Gastrocnemius medialis (tissue), 4 donors: ENCODE measurements around the gene OSTF1. TPM values are rescaled to one million over a fixed set of nuclear protein-coding genes. Genes with fewer than 3 reads are reported as not detected.

Source experiments
- ATAC-seq, 2 donors: fragments of 150-250 bp; one replicate each; pipeline ENCODE4 v1.9.1; 2016
- DNase-seq, 2 donors: peaks; one replicate each; pipeline ENCODE4 v3.0.0-alpha.2; 2019
- H3K27ac ChIP-seq, 4 donors: fragments of 200-600 bp; sonication (generic); 1 replicate in 1 of 4; 2 replicates in 3 of 4; pipeline ENCODE4 v1.5.1; 2016 to 2018; ENCODE audit warnings: mild to moderate bottlenecking in 2 of 4, moderate library complexity in 1 of 4
- H3K27me3 ChIP-seq, 3 donors: fragments of 200-600 bp; sonication (generic) in 2 of 3; 1 replicate in 1 of 3; 2 replicates in 2 of 3; pipeline versions ENCODE4 v1.5.1 to v1.6.0; 2016 to 2019; ENCODE audit warnings: mild to moderate bottlenecking in 1 of 3, moderate library complexity in 1 of 3
- H3K36me3 ChIP-seq, 2 donors: fragments of 200-600 bp; sonication (generic) in 1 of 2; one replicate each; pipeline ENCODE4 v1.5.1; 2017 to 2018
- H3K4me1 ChIP-seq, 2 donors: fragments of 200-600 bp; sonication (generic) in 1 of 2; one replicate each; pipeline ENCODE4 v1.5.1; 2016 to 2017; ENCODE audit warnings: mild to moderate bottlenecking in 2 of 2
- H3K4me3 ChIP-seq, 4 donors: fragments of 200-600 bp; sonication (generic) in 3 of 4; 1 replicate in 1 of 4; 2 replicates in 3 of 4; pipeline ENCODE4 v1.5.1; 2016 to 2019; ENCODE audit warnings: mild to moderate bottlenecking in 2 of 4
- H3K9me3 ChIP-seq, 3 donors: fragments of 200-600 bp; sonication (generic) in 2 of 3; 1 replicate in 1 of 3; 2 replicates in 2 of 3; pipeline ENCODE4 v1.5.1; 2016 to 2019
- CTCF ChIP-seq, 5 experiments: fragments of 450-650 bp in 3 of 5; fragments of 200-600 bp in 2 of 5; sonication (generic) in 2 of 5; IDR thresholded peaks in 4 of 5; conservative IDR thresholded peaks in 1 of 5; 1 replicate in 4 of 5; 2 replicates in 1 of 5; pipeline ENCODE4 v1.5.1; 2016 to 2019; ENCODE audit warnings: antibody characterized with exemption in 5 of 5, mild to moderate bottlenecking in 3 of 5, moderate library complexity in 3 of 5
- POLR2A ChIP-seq, 2 donors: fragments of 450-650 bp; IDR thresholded peaks; one replicate each; pipeline ENCODE4 v1.6.1; 2017; ENCODE audit warnings: antibody characterized with exemption in 2 of 2, mild to moderate bottlenecking in 2 of 2, moderate library complexity in 2 of 2
- in situ Hi-C, 4 donors: fragments of 200-750 bp; cut with MboI; loops; one replicate each; pipeline versions ENCODE4 v1.15.0 to v1.8.0; 2017; ENCODE audit warnings: low sequenced_read_pairs in 4 of 4
- intact Hi-C: fragments of 100-400 bp; cut with DNase I; formaldehyde crosslinking; loops from one replicate; pipeline ENCODE4 v1.15.1; 2023; ENCODE audit warnings: low total_unique reads
- total RNA-seq, 4 donors: library from RNA; depleted of rRNA; stranded (reverse); fragments of >200 nt; gene quantifications; one replicate each; pipeline versions ENCODE4 v1.1.0 to v1.2.3, GENCODE V29; 2016

OSTF1 gene
- total RNA-seq, 4 donors from 2014 or later: 5.2 to 9.8 (median 6.2) TPM

- no peak overlapping the region for H3K4me3 ChIP-seq
- TF ChIP-seq CTCF (IDR thresholded peaks at IDR 0.05 in 4 of 5, conservative IDR thresholded peaks at IDR 0.05 in 1 of 5): no peak
- H3K27ac ChIP-seq: no peak overlapping the region
- H3K27me3 ChIP-seq: no peaks in the 10 kb centered on the region
- ATAC-seq: no peak
- H3K36me3 ChIP-seq: no peaks in the 10 kb centered on the region
- in situ Hi-C loops: no loop called here
- no peaks in the 10 kb centered on the region for H3K4me1 ChIP-seq
- intact Hi-C loops: no loop called here
- H3K9me3 ChIP-seq: no peaks in the 10 kb centered on the region
- DNase-seq: no peak
Measured at GRCh38 chr9:75121914-75122558, 33.7 kb downstream of the OSTF1 start.

DNA sequence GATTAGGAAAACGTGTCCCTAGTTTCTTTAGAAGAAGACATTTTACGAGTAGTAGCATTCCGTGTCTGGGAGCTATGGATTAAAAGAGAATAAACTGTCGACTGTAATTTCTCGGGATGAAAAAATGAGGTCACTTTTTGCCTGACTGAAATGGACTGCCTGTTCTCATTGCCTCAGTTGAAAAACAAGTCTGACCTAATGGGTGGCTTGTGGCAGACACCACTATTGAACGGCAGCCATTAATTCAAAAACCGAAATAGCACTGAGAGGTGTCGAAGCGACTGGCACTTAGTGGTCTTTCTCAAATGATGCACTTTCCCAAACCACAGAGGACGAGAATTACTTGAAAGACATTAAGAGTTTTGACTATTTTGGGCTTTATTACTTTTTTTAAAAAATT, 35.4 kb downstream of the OSTF1 start:
- Histone ChIP-seq H3K27me3 (no peaks in the 10 kb centered on the region), H3K36me3 (no peaks in the 10 kb centered on the region), H3K4me1 (no peaks in the 10 kb centered on the region), H3K4me3 (no peak overlapping the region), H3K27ac (no peak overlapping the region), H3K9me3 (no peaks in the 10 kb centered on the region)
- ATAC-seq (no peak), DNase-seq (no peak)
- in situ Hi-C loops (no loop called here), intact Hi-C loops (no loop called here)
- TF ChIP-seq CTCF (IDR thresholded peaks at IDR 0.05 in 4 of 5, conservative IDR thresholded peaks at IDR 0.05 in 1 of 5): no peak
- no peak for TF ChIP-seq POLR2A (IDR thresholded peaks at IDR 0.05)

DNA sequence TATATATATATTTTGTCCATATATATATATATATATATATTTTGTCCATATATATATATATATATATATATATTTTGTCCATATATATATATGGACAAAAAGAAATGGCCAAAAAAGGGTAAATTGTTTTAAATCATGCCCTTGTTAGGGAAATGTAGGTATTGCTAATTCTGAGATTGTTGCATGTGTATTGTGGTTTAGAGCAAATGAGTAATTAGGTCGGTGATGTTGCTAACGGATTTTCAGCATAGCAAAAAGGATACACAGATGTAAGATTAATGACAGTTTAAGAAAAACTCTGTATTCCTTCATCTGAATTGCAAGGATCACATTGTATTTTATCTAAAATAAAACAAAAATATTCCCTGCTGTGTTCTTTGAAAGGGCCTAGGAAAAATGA, 40.2 kb downstream of the OSTF1 start:
- H3K4me3 ChIP-seq: no peak overlapping the region
- H3K9me3 ChIP-seq: no peaks in the 10 kb centered on the region
- no peaks in the 10 kb centered on the region for H3K27me3 ChIP-seq
- no peaks in the 10 kb centered on the region for H3K4me1 ChIP-seq
- peaks cover 3 to 16% of the 10 kb centered on the region in 2 donors for H3K36me3 ChIP-seq
- in situ Hi-C loops (no loop called here), intact Hi-C loops (no loop called here)
- H3K27ac ChIP-seq: no peak overlapping the region
- TF ChIP-seq CTCF (IDR thresholded peaks at IDR 0.05 in 4 of 5, conservative IDR thresholded peaks at IDR 0.05 in 1 of 5) (no peak), POLR2A (IDR thresholded peaks at IDR 0.05) (no peak)
- DNase-seq (no peak), ATAC-seq (no peak)

DNA sequence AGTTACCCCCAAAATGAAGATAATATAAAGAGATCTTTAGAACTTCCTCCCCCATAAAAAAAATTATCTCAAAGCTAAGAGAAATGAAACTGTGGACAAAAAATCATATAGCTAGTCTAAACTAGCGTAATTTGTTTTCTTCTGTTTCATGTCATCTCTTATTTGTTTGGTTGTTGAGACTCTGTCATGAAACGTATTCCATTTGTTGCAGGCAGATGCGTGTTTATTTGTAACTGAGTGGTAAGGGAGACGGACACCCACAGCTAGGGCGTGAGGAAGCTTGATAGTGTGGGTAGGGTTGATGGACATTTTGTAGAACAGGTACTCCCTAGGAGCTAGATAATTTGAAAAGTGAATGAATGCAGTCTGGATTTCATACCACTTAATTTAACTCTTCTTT, 41.9 kb downstream of the OSTF1 start:
- intact Hi-C loops: no loop called here
- Histone ChIP-seq H3K27me3 (no peaks in the 10 kb centered on the region), H3K36me3 (peaks cover 3 to 16% of the 10 kb centered on the region in 2 donors), H3K9me3 (no peaks in the 10 kb centered on the region), H3K27ac (no peak overlapping the region), H3K4me3 (no peak overlapping the region), H3K4me1 (no peaks in the 10 kb centered on the region)
- in situ Hi-C loops: no loop called here
- ATAC-seq: no peak
- TF ChIP-seq CTCF (IDR thresholded peaks at IDR 0.05 in 4 of 5, conservative IDR thresholded peaks at IDR 0.05 in 1 of 5) (no peak), POLR2A (IDR thresholded peaks at IDR 0.05) (no peak)
- DNase-seq: no peak
